Uterus (tissue), 2 donors: ENCODE measurements around the gene FRMPD4.

Experiments used
- CTCF ChIP-seq, 4 experiments: fragments of 200-600 bp in 2 of 4; fragments of 450-650 bp in 2 of 4; sonication (generic) in 2 of 4; IDR thresholded peaks; one replicate each; pipeline ENCODE4 v1.5.1; 2016 to 2019; ENCODE audit warnings: antibody characterized with exemption in 4 of 4, mild to moderate bottlenecking in 2 of 4, moderate library complexity in 1 of 4
- POLR2A ChIP-seq, 2 donors: fragments of 450-650 bp; IDR thresholded peaks; one replicate each; pipeline ENCODE4 v1.6.1; 2016; ENCODE audit warnings: antibody characterized with exemption in 2 of 2, mild to moderate bottlenecking in 1 of 2, moderate library complexity in 1 of 2

- TF ChIP-seq POLR2A (IDR thresholded peaks at IDR 0.05) (no peak), CTCF (IDR thresholded peaks at IDR 0.05) (no peak)
Observed at GRCh38 chrX:12372111-12372510, 233.8 kb downstream of the FRMPD4 start.
